ENCODE data around the gene TRPM8.

The TRPM8 gene

DNA sequence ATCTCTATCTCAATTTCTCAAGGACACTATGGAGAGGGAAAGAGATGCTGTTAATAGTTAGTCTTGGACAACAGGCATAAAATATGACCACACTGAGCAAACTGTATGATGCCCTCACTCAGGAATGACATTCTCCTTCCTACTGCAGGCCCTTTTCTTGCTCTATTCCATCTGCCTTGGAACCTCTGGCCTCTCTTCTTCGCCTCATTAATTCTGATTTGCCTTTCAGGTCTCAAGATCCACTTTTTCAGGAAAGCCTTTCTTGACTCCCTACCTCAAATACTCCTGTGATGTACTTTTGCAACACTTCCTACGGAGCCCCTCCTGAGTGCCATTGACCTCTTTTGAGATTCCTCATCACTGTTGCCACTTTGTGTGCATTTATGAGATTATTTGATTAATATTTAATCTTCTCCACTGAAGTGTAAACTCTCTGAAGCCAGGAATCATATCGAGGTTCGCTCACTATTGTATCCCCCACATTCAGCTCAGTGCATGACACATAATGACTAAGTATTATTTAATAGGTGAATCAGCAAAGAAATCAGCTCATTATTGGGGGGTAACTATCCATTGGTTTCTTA lies 112.1 kb downstream of the TRPM8 start:
- Histone ChIP-seq H3K9me3 (ENCODE audit: control insufficient read depth in 1 of 2, low read length in 2 of 2) (no peaks in the 10 kb centered on the region), H3K4me1 (ENCODE audit: control insufficient read depth in 1 of 2, insufficient read depth in 2 of 2, low read length in 2 of 2) (peaks cover 0 to 6% of the 10 kb centered on the region in 2 donors), H3K4me3 (ENCODE audit: low read depth in 1 of 2, low read length in 2 of 2) (no peak overlapping the region), H3K36me3 (ENCODE audit: control insufficient read depth in 1 of 2, insufficient read depth in 2 of 2, low read length in 2 of 2) (no peaks in the 10 kb centered on the region), H3K27ac (ENCODE audit: low read length) (no peak overlapping the region), H3K27me3 (ENCODE audit: low read depth, low read length) (no peaks in the 10 kb centered on the region)

DNA sequence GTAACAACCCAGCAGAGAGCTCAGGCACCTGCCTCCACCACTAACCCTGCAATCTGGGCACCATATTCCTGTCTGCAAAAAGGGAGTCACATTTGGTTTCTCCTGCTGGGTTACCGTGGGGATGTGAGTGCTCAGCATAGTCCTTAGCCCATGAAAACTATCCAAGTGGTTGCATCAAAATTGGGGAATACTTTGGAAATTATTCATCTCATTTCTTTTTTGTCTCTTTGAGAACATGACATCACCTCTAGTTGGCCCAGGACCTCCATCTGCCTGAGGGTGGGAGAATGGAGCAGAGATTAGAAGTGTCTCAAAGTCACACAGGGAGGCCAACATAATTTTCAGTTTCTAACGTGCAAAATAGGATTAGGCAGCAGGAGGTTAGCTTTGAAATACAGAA lies 114.0 kb downstream of the TRPM8 start:
- Histone ChIP-seq H3K27me3 (ENCODE audit: low read depth, low read length) (no peaks in the 10 kb centered on the region), H3K9me3 (ENCODE audit: control insufficient read depth in 1 of 2, low read length in 2 of 2) (peaks cover 3 to 9% of the 10 kb centered on the region in 2 donors), H3K4me3 (ENCODE audit: low read depth in 1 of 2, low read length in 2 of 2) (no peak overlapping the region), H3K4me1 (ENCODE audit: control insufficient read depth in 1 of 2, insufficient read depth in 2 of 2, low read length in 2 of 2) (no peaks in the 10 kb centered on the region), H3K27ac (ENCODE audit: low read length) (no peak overlapping the region), H3K36me3 (ENCODE audit: control insufficient read depth in 1 of 2, insufficient read depth in 2 of 2, low read length in 2 of 2) (no peaks in the 10 kb centered on the region)

DNA sequence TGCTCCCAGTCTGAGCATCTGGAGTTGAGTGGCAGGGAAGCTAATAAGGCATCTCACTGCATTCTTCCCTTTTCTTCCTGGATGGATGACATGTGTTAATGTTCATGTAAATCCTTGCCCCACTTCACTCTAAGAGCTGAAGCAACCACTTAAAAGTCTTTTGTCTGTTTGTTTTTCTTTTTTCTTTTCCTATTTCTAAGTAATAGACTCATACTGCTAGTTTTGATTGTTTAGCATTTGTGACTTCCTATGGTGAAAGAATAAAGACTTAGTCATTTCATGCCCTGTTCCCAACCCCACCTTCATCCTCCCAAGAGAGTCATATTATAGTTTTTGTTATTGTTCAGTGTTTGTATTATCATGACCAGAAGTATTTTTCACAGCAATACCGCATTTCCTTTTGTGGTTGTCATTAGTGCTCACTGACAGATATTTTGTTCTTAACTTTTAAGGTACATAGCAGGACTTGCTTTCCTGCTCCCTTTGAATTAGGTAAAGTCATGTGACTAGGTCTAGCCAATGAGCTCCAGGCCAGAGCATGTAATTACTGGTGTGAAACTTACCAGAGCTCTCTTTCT lies 115.2 kb downstream of the TRPM8 start:
- H3K27me3 ChIP-seq (ENCODE audit: low read depth, low read length): no peaks in the 10 kb centered on the region
- peaks cover 3 to 14% of the 10 kb centered on the region in 2 donors for H3K9me3 ChIP-seq (ENCODE audit: control insufficient read depth in 1 of 2, low read length in 2 of 2)
- no peaks in the 10 kb centered on the region for H3K36me3 ChIP-seq (ENCODE audit: control insufficient read depth in 1 of 2, insufficient read depth in 2 of 2, low read length in 2 of 2)
- no peak overlapping the region for H3K27ac ChIP-seq (ENCODE audit: low read length)
- H3K4me1 ChIP-seq (ENCODE audit: control insufficient read depth in 1 of 2, insufficient read depth in 2 of 2, low read length in 2 of 2): no peaks in the 10 kb centered on the region
- H3K4me3 ChIP-seq (ENCODE audit: low read depth in 1 of 2, low read length in 2 of 2): no peak overlapping the region

GRCh38 chr2:234033174-234033573 lies 116.0 kb downstream of the TRPM8 start:
- Histone ChIP-seq H3K4me1 (ENCODE audit: control insufficient read depth in 1 of 2, insufficient read depth in 2 of 2, low read length in 2 of 2) (no peaks in the 10 kb centered on the region), H3K27ac (ENCODE audit: low read length) (no peak overlapping the region), H3K36me3 (ENCODE audit: control insufficient read depth in 1 of 2, insufficient read depth in 2 of 2, low read length in 2 of 2) (no peaks in the 10 kb centered on the region), H3K9me3 (ENCODE audit: control insufficient read depth in 1 of 2, low read length in 2 of 2) (peaks cover 3 to 16% of the 10 kb centered on the region in 2 donors), H3K4me3 (ENCODE audit: low read depth in 1 of 2, low read length in 2 of 2) (no peak overlapping the region), H3K27me3 (ENCODE audit: low read depth, low read length) (no peaks in the 10 kb centered on the region)

DNA sequence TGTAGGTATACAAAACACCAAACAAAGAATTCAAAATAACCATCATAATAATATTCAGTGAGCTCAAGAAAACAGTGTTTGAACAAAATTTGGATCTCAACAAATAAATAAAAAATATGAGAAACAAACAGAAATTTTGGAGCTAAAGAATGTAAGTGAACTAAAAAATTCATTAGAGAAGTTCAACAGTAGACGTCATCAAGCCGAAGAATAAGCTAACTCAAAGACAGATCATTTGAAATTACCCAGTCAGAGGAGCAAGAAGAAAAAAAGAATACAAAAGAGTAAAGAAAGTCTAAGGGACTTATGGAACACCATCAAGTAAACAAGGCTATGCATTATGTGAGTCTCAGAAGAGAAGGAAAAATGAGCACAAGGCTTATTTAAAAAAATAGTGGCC lies 116.7 kb downstream of the TRPM8 start:
- Histone ChIP-seq H3K36me3 (ENCODE audit: control insufficient read depth in 1 of 2, insufficient read depth in 2 of 2, low read length in 2 of 2) (no peaks in the 10 kb centered on the region), H3K4me1 (ENCODE audit: control insufficient read depth in 1 of 2, insufficient read depth in 2 of 2, low read length in 2 of 2) (no peaks in the 10 kb centered on the region), H3K27ac (ENCODE audit: low read length) (no peak overlapping the region), H3K9me3 (ENCODE audit: control insufficient read depth in 1 of 2, low read length in 2 of 2) (peaks cover 3 to 16% of the 10 kb centered on the region in 2 donors), H3K4me3 (ENCODE audit: low read depth in 1 of 2, low read length in 2 of 2) (no peak overlapping the region), H3K27me3 (ENCODE audit: low read depth, low read length) (no peaks in the 10 kb centered on the region)

DNA sequence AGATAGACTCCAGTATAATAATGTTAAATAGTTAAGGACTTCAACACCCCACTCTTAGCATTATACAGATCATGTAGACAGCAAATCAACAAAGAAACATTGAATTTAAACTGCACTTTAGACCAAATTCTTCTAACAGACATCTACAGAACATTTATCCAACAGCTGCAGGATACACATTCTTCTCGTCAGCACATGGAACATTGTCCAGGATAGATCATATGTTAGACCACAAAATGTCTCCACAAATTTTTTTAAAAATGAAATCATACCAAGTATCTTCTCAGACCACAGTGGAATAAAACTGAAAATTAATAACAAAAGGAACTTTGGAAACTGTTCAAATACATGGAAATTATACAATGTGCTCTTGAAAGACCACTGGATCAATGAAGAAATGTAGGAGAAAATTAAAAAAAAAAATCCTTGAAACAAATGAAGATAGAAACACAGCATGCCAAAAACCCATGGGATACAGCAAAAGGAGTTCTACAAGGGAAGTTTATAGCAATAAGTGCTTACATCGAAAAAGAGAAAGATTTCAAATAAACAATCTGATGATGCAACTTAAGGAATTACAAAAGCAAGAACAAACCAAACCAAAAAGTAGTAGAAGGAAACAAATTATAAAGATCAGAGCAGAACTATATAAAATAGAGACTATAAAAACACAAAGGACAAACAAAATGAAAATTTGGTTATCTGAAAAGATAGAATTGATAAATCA lies 121.1 kb downstream of the TRPM8 start:
- Histone ChIP-seq H3K27me3 (ENCODE audit: low read depth, low read length) (no peaks in the 10 kb centered on the region), H3K9me3 (ENCODE audit: control insufficient read depth in 1 of 2, low read length in 2 of 2) (peaks cover 3 to 16% of the 10 kb centered on the region in 2 donors), H3K4me3 (ENCODE audit: low read depth in 1 of 2, low read length in 2 of 2) (no peak overlapping the region), H3K36me3 (ENCODE audit: control insufficient read depth in 1 of 2, insufficient read depth in 2 of 2, low read length in 2 of 2) (no peaks in the 10 kb centered on the region), H3K27ac (ENCODE audit: low read length) (no peak overlapping the region), H3K4me1 (ENCODE audit: control insufficient read depth in 1 of 2, insufficient read depth in 2 of 2, low read length in 2 of 2) (no peaks in the 10 kb centered on the region)

- no peak overlapping the region for H3K4me3 ChIP-seq (ENCODE audit: low read depth in 1 of 2, low read length in 2 of 2)
- H3K9me3 ChIP-seq (ENCODE audit: control insufficient read depth in 1 of 2, low read length in 2 of 2): no peaks in the 10 kb centered on the region
- H3K27ac ChIP-seq (ENCODE audit: low read length): no peak overlapping the region
Measured at GRCh38 chr2:234044157-234044556, 127.0 kb downstream of the TRPM8 start.

GRCh38 chr2:234046521-234046920 lies 129.3 kb downstream of the TRPM8 start:
- no peaks in the 10 kb centered on the region for H3K27me3 ChIP-seq (ENCODE audit: low read depth, low read length)
- no peak overlapping the region for H3K4me3 ChIP-seq (ENCODE audit: low read depth in 1 of 2, low read length in 2 of 2)
- no peaks in the 10 kb centered on the region for H3K9me3 ChIP-seq (ENCODE audit: control insufficient read depth in 1 of 2, low read length in 2 of 2)
- H3K36me3 ChIP-seq (ENCODE audit: control insufficient read depth in 1 of 2, insufficient read depth in 2 of 2, low read length in 2 of 2): no peaks in the 10 kb centered on the region
- no peaks in the 10 kb centered on the region for H3K4me1 ChIP-seq (ENCODE audit: control insufficient read depth in 1 of 2, insufficient read depth in 2 of 2, low read length in 2 of 2)
- no peak overlapping the region for H3K27ac ChIP-seq (ENCODE audit: low read length)

More at GRCh38 chr2:234044157-234044556, 127.0 kb downstream of the TRPM8 start:
- no peaks in the 10 kb centered on the region for H3K4me1 ChIP-seq (ENCODE audit: control insufficient read depth in 1 of 2, insufficient read depth in 2 of 2, low read length in 2 of 2)
- H3K36me3 ChIP-seq (ENCODE audit: control insufficient read depth in 1 of 2, insufficient read depth in 2 of 2, low read length in 2 of 2): no peaks in the 10 kb centered on the region
- no peaks in the 10 kb centered on the region for H3K27me3 ChIP-seq (ENCODE audit: low read depth, low read length)

DNA sequence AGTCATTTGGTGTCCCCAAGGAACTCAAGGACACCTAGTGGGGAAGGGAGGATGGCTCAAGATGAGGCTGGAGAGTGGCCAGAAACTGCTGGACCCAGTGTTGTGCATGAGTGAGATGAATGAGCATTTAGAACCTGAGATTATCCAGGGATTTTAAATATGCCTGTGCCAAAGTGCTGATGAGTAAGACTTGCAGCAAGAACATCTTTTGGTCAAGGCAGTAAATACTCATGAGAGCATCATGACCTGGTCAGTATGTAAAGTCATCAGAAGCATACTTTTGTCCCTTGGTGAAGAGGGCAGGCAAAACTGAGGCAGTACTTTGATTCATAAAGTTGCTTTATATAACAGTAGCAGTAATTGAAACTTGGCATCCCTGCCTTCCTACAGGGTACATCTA lies 130.2 kb downstream of the TRPM8 start:
- H3K36me3 ChIP-seq (ENCODE audit: control insufficient read depth in 1 of 2, insufficient read depth in 2 of 2, low read length in 2 of 2): no peaks in the 10 kb centered on the region
- no peak overlapping the region for H3K4me3 ChIP-seq (ENCODE audit: low read depth in 1 of 2, low read length in 2 of 2)
- H3K27ac ChIP-seq (ENCODE audit: low read length): no peak overlapping the region
- H3K9me3 ChIP-seq (ENCODE audit: control insufficient read depth in 1 of 2, low read length in 2 of 2): no peaks in the 10 kb centered on the region
- no peaks in the 10 kb centered on the region for H3K4me1 ChIP-seq (ENCODE audit: control insufficient read depth in 1 of 2, insufficient read depth in 2 of 2, low read length in 2 of 2)
- H3K27me3 ChIP-seq (ENCODE audit: low read depth, low read length): no peaks in the 10 kb centered on the region

DNA sequence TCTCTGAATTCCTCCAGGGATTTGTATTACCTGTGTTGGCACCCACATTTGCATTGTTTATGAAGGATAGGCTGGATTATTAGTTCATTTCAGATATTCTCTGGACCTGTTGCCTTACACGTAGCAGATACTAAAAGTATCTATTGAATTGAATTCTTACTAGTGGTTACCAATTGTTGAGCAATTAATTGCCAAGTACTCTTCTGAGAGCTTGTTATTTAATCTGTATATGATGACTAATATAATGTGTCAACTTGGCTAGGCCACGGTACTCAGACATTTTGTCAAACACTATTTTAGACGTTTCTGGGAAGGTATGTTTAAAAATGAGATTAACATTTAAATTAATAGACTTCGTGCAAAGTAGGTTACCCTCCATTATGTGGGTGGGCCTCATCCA lies 130.9 kb downstream of the TRPM8 start:
- H3K4me3 ChIP-seq (ENCODE audit: low read depth in 1 of 2, low read length in 2 of 2): no peak overlapping the region
- H3K27me3 ChIP-seq (ENCODE audit: low read depth, low read length): no peaks in the 10 kb centered on the region
- no peaks in the 10 kb centered on the region for H3K9me3 ChIP-seq (ENCODE audit: control insufficient read depth in 1 of 2, low read length in 2 of 2)
- no peaks in the 10 kb centered on the region for H3K36me3 ChIP-seq (ENCODE audit: control insufficient read depth in 1 of 2, insufficient read depth in 2 of 2, low read length in 2 of 2)
- no peak overlapping the region for H3K27ac ChIP-seq (ENCODE audit: low read length)
- no peaks in the 10 kb centered on the region for H3K4me1 ChIP-seq (ENCODE audit: control insufficient read depth in 1 of 2, insufficient read depth in 2 of 2, low read length in 2 of 2)

DNA sequence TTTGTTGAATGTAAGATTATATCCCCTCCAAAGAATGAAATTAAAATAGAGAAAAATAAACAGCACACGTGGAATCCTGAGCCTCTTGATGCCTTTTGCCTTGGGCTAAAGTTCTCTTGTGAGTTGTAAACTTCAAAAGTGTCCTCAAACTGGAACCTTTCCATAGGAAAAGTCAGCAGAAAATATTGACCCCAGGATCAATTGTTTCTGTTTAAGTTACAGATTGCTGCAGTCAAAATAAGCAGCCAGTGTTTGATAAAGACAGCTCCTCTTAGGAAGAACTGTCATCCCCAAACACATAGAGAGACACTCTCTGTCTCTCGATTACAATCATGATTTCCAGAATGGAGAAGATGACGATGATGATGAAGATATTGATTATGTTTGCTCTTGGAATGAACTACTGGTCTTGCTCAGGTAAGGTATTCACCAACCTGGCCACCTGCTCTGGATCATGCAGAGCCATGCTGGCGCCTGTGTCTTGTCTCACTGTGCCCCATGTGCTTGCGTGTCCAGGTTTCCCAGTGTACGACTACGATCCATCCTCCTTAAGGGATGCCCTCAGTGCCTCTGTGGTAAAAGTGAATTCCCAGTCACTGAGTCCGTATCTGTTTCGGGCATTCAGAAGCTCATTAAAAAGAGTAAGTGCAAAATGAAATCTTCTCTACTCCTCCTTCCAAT lies 133.4 kb downstream of the TRPM8 start, which contains the start of gene SPP2:
Gene SPP2 (plus strand): TSS at position 248 of the 681 bp plus-strand sequence. CDS start 85 bp downstream, at position 333.
- Histone ChIP-seq H3K4me1 (ENCODE audit: control insufficient read depth in 1 of 2, insufficient read depth in 2 of 2, low read length in 2 of 2) (no peaks in the 10 kb centered on the region), H3K4me3 (ENCODE audit: low read depth in 1 of 2, low read length in 2 of 2) (no peak within 1 kb of the TSS), H3K27ac (ENCODE audit: low read length) (no peak within 1 kb of the TSS), H3K36me3 (ENCODE audit: control insufficient read depth in 1 of 2, insufficient read depth in 2 of 2, low read length in 2 of 2) (no peaks in the 10 kb centered on the region), H3K27me3 (ENCODE audit: low read depth, low read length) (no peaks in the 10 kb centered on the region), H3K9me3 (ENCODE audit: control insufficient read depth in 1 of 2, low read length in 2 of 2) (no peaks in the 10 kb centered on the region)
